NCI-H2171 (cell line): Measurements from ENCODE around the gene PCDHGC4.

Experiments used
- DNase-seq: peaks from one replicate; lab custom pipeline; 2025; lab: John Stamatoyannopoulos, UW

The PCDHGC4 gene

GRCh38 chr5:141512390-141512910, 27.6 kb downstream of the PCDHGC4 start:
- peak; percentile 26 for DNase-seq

- DNase-seq: peak; percentile 47
Measured at GRCh38 chr5:141512911-141513626, 28.2 kb downstream of the PCDHGC4 start.

DNA sequence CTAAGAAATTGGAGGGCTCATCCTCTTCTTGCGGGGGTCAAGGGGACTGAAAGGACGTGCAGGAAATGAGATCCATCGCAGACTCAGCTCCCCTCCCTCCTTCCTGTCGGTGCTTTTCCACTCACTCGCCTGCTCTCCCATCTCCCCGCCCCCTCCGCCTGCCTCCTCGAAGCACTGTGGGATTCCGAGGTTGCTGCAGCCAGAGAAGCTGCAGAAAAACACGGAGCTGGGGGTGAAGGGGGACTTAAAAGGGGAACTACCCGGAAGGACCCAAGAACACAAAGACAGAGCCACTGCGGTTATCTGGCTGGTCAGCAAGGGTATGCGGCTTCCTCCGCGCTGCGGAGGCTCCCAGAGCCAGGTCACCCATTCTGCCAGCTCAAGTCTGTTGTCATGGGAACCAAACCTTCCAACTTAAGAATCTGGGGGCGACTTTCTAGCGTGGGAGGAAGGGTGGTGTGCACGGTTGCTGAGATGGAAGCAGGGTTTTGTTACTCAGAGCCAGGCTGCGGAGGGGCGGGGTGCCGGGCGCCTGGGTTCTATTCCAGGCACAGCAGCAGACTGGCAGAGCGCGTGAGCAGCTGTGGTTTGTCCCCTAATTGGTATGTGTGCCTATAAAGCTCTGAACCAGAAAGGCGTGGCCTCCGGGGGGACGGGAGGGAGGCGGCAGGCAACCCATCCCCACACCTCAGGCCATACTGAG, 28.9 kb downstream of the PCDHGC4 start:
- peak; percentile 42 for DNase-seq

DNA sequence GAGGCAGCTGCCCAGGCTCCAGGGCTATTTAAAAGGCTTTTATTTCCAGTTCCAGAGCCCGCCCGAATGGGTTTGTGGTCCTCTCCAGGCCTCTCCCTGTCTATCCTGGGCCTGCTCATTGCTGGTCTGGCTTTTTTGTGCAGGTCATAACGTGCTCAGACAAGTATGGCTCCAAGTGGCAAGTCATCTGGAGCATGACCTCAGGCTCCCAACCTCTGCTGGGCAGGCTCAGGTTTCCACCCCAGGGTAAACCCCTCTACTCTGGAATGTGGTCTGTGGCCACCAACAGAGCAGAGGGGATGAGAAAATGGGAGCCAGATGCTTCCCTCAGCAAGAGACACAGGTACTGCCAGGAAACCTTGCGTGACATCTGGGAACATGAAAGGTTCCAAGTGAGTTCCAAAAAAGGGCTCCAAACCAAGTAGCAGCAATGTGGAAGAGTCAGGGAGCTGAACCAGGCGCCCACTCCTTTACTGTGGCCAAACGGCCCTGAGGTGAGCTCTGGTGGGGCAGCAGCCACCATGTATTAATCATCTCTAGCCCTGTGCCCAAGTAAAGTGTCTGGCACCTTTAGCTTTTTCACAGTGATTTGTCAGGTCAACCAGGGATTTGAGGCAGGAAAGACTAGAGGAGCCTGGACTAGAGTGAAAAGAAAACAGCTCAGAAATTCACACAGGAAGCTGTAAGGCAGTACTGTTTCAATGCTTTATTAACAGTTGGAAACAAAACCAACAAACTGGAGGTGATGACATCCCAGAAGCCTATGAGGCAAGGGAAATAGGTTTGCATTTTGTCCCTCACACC, 29.7 kb downstream of the PCDHGC4 start:
- peak; percentile 54 for DNase-seq

GRCh38 chr5:141515141-141515540, 30.3 kb downstream of the PCDHGC4 start:
- no peak for DNase-seq

DNA sequence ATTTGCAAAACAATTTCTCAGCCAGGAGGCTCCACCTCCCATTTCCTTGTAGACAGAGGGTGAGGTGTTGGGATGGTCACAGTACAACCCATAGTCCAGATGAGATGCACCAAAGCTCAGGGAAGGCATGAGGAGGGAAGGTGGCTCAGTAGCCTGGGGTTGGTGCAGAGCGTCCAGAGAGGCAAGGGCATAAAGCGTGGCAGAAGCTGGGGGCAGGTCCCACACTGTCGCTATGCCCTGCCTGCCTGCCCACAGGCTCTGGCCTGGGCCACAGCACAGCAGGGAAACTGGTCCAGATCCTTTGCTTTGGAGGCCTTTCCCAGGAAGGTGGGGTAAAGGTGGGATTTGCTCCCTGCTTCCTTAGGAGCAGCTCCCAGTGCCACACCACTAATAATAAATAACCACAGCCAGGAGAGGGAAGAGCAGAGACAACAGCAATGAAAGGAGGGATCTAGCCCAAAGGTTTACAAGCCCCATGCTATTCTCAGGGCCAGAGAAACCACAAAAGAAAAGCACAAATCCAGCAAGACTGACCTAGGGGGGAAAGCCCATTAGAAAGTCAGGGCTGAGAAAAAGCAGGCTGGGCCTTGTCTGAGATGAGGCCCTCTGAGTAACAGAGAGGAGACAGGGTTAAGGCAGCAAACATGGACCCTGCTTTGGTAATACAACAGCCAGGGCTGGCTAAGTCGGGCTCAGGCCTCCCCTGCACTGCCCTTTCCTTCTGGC, 31.3 kb downstream of the PCDHGC4 start:
- no peak for DNase-seq

DNA sequence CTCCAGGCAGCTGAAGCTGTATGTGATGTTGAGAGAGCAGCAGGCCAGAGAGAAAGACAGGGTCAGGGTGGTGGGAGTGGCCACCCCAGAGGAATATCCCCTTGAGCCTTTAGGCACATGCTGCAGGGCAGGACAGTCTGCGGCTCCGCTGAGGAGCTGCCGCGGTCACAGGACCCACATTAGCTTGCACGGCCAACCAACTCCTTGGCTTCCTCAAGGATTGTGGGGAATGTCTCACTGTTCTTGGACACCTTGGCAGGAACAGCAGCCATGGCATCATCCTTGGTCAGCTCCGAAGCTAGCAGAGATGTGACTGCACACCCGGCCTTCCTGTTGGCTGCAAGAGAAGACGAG, 31.8 kb downstream of the PCDHGC4 start:
- no peak for DNase-seq

GRCh38 chr5:141517312-141517711, 32.5 kb downstream of the PCDHGC4 start:
- DNase-seq: no peak

GRCh38 chr5:141517880-141518617, 33.2 kb downstream of the PCDHGC4 start:
- DNase-seq: no peak

DNA sequence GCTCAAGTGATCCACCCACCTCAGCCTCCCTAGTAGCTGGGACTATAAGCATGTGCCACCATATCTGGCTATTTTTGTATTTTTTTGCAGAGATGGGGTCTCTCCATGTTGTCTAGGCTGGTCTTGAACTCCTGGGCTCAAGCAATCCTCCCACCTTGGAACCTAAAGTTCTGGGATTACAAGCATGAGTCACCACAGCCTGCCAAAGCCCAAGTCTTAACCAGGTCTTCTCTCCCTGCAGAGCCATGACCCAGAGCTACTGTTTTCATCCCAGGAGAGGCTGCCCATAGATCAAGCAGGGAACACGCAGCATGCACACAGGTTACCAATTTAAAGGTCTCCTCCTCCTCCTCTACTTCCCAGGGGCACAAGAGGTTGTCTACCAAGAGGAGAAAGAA, 33.8 kb downstream of the PCDHGC4 start:
- DNase-seq: no peak

DNA sequence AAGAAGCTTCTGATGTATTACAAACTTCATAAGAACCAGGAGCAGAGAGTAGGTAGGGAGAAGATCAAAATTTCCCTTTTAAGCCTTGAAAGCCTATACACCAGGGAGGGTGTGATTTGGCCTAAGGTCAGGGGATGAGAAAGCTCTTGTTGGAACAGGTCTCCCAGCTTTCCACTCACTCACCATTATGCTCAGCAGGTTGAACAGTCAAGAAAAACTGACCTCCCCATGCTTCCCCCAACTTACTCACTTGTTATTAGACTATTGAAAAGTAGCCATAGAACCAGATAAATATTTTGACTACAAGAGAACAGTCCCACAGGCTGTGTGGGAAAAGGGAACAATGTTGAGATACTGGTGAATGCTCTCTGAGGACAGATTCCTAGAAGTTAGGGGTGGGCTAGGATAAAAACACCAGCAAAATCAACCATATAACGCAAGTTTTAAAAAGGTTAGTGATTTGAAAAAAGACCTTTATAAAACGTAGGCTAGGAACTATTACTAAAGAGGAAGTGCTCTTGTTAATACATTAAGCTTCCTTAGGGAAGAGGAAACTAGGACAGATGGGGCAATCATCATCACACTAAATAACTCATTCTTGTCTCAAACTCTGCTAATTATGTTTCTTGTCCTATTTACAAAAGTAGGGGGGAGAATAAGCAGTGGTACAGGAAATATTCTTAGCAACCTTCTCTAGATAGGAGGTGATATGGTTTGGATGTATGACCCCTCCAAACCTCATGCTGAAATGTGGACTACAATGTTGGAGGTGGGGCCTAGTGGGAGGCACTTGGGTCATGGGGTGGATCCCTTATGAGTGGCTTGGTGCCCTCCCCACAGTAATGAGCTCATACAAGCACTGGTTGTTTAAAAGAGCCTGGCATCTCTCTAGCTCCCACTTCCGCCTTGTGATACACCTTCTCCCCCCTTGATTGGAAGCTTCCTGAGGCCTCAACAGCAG, 35.1 kb downstream of the PCDHGC4 start:
- no peak for DNase-seq

GRCh38 chr5:141521244-141521781, 36.5 kb downstream of the PCDHGC4 start:
- DNase-seq: no peak

DNA sequence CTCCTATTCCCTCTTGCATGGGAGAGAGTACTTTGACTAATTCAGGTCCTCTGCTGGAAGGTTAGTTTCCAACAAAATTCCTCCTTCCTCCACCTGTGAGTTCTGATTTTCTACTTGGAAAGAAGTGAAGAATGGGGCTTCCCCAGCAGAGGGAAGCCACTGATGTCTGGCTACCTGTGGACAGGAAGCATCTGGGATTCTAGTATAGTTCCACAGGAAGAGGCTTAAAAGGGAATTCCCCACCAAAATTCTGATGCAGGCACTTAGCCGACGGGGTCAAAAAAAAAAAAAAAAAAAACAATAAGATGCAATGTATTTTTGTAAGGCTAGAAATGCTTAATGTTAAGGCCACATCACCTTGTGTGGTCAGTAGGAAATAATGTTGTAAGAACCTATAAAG, 37.5 kb downstream of the PCDHGC4 start:
- DNase-seq: no peak

DNA sequence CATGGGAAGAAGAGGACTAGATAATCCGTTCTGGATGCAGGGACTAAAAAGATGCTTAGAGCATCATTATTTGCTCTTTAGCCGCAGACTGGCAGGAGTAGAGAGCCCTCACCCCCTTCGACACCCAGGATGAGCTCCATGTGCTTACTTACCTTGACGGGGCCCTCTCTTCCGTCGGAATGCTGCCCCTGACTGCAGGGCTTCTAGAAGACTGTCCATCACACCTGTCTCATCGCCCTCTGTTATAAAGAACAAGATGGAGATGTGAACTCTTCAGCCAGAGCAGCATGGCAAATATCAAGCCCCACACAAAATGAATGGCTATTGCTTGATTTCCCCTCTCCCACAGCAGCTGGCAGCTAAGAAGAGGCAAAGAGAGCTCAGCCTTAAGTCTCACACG, 39.2 kb downstream of the PCDHGC4 start:
- no peak for DNase-seq

DNA sequence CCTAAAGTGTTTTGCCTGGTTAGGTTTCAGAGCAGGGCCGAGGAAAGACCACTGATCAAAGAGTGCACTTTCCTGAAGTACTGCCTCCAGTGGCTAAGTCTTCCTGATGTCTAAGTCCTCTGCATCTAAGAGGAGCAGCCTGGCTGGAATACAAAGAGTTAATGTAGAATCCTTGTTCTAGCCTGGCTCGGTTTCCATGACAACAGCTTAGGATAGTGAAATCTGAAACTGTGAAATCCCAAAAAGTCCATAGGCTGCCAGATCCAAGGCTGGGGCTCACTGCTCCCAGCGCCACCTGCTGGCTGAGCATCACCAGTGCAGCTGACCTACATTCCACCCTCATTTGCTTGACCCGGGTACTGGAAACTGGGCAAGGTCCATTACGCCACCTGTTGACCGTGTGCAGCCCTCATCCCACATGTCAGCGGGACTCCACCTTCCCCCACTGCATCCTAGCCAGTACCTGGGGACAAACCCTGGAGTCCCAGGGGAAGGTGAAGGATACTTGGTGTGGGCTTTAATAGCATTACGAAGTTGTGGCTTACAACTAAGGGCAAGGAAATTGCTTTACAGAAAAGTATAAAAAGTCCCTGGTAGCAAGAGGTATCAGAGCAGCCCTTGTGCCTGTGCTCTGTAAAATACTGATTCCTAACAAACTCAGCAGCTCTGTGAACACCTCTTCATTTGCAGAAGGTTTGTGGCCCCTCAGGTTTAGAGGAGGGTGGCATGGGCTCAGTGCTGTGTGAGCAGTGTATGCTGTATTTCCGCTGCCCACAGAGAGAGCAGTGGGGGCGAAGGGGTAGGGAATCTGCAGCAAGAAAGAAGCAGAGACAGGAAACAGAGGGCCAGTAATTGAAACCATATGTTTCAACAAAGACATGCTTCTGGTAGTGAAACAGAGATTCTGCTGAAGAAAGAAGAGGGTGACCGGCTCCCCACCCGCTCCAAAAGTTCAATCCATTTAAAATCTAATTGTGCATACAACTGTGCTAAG, 40.1 kb downstream of the PCDHGC4 start:
- DNase-seq: peak; percentile 88

GRCh38 chr5:141525653-141526052, 40.8 kb downstream of the PCDHGC4 start:
- DNase-seq: no peak

DNA sequence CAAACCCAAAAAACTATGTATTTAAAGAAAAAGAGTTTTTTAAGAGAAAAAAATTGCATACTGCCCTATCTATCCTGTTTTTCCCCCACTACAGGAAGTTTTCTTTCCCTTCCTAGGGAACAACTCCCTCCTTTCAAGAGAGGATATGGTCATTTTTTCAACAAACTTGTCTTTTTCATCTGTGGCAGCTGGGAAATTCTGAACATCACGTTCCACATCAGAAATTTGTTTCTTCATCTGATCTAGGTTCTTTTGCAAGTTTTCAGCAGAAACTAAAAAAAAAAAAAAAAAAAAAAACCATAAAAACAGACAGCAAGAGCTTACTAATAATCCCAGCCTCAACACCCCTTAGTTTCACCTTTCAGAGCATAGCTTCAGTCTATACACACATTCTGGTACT, 42.6 kb downstream of the PCDHGC4 start:
- no peak for DNase-seq

DNA sequence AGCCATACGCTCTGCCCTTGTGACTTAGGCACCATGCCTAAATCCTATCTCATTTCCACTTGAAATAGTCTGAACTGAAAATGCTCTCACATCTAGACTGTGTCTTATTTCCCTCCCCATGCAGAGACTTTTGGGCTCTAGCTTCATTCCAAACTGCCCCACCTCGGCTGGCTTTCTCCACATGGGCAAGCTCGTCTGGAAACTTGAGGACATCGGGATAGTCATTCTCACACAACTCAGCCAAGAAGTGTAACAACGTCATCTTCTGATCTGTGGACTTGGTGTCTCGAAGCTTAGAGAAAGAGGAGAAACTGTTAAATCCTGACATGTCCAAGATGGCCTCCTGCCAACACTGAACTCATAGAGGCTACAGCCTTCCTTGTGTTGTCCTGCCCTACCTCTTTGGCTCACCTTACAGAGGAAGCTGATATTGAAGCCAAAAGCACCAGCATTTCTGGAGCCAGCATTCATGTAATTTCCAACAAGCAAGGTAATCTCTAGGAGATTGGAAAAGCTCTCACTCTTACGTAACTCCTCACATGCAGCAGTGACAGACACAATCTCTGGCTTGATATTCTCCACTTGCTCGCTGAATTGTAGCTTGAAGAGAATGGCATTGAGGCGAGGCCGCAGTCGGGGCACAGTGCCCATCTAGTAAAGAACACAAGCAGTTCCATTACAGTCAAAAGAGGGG, 43.6 kb downstream of the PCDHGC4 start:
- DNase-seq: no peak
